WTC11 (cell line): ENCODE data around the gene PCIF1. TPM values are rescaled to one million over a fixed set of nuclear protein-coding genes. Genes with fewer than 3 reads are reported as not detected.

Experiments used
- ATAC-seq: fragments of 200-7000 bp; cut with Tn5 transposase; 2 replicates; pipeline ENCODE4 v1.10.0; 2021; ENCODE audit warnings: mild to moderate bottlenecking, moderate library complexity
- CTCF ChIA-PET: fragments of 300-600 bp; sonication (Branson Sonifier 250); formaldehyde crosslinking; loops from one replicate; lab custom pipeline; 2021; ENCODE audit warnings: antibody characterized with exemption; lab: Charles Lee
- POLR2A ChIA-PET: fragments of 350-600 bp; sonication (Branson Sonifier 250); formaldehyde crosslinking; loops from one replicate; lab custom pipeline; 2021; ENCODE audit warnings: antibody characterized with exemption; lab: Charles Lee
- DNase-seq: peaks from one replicate; pipeline ENCODE4 v3.0.0; 2021; ENCODE audit warnings: low spot score
- H3K27ac Mint-ChIP-seq: 2 replicates; pipeline ENCODE4 v1.8.0; 2021; ENCODE audit warnings: mixed read lengths
- H3K27me3 Mint-ChIP-seq: 2 replicates; pipeline ENCODE4 v1.8.0; 2021; ENCODE audit warnings: low read depth, mild to moderate bottlenecking, moderate library complexity, mixed read lengths
- H3K36me3 Mint-ChIP-seq: 2 replicates; pipeline ENCODE4 v1.8.0; 2021; ENCODE audit warnings: mixed read lengths
- H3K4me1 Mint-ChIP-seq: 2 replicates; pipeline ENCODE4 v1.8.0; 2022; ENCODE audit warnings: mixed read lengths
- H3K4me3 Mint-ChIP-seq: 2 replicates; pipeline ENCODE4 v1.8.0; 2021; ENCODE audit warnings: mild to moderate bottlenecking, moderate library complexity, mixed read lengths
- H3K9me3 Mint-ChIP-seq: 2 replicates; pipeline ENCODE4 v1.8.0; 2021; ENCODE audit warnings: mixed read lengths
- ATF1 ChIP-seq: sonication (generic); formaldehyde crosslinking; IDR thresholded peaks from 2 replicates; pipeline ENCODE4 v1.8.1; 2023; ENCODE audit warnings: mild to moderate bottlenecking, moderate library complexity, missing genetic modification reagents
- FOXP1 ChIP-seq: sonication (generic); formaldehyde crosslinking; IDR thresholded peaks from 2 replicates; pipeline ENCODE4 v1.8.0; 2022; ENCODE audit warnings: missing genetic modification reagents, mild to moderate bottlenecking, moderate library complexity, borderline replicate concordance
- HMGA2 ChIP-seq: fragments of 250-450 bp; sonication (Bioruptor Pico); IDR thresholded peaks from 2 replicates; pipeline ENCODE4 v1.4.0; 2021; ENCODE audit warnings: mild to moderate bottlenecking, moderate library complexity
- IRF2 ChIP-seq: sonication (generic); formaldehyde crosslinking; IDR thresholded peaks from 2 replicates; pipeline ENCODE4 v1.8.0; 2022; ENCODE audit warnings: low read depth, missing genetic modification reagents, borderline replicate concordance
- KAT7 ChIP-seq: sonication (generic); formaldehyde crosslinking; IDR thresholded peaks from 2 replicates; pipeline ENCODE4 v1.8.1; 2023; ENCODE audit warnings: missing genetic modification reagents, mild to moderate bottlenecking, borderline replicate concordance
- NFYB ChIP-seq: sonication (generic); formaldehyde crosslinking; conservative IDR thresholded peaks from 2 replicates; pipeline ENCODE4 v1.8.0; 2022; ENCODE audit warnings: low read depth, missing genetic modification reagents
- ZNF121 ChIP-seq: sonication (generic); formaldehyde crosslinking; IDR thresholded peaks from 2 replicates; pipeline ENCODE4 v1.8.0; 2023; ENCODE audit warnings: missing genetic modification reagents
- ZNF219 ChIP-seq: sonication (generic); formaldehyde crosslinking; IDR thresholded peaks from 2 replicates; pipeline ENCODE4 v1.8.0; 2023; ENCODE audit warnings: missing genetic modification reagents, mild to moderate bottlenecking, borderline replicate concordance
- ZNF263 ChIP-seq: sonication (generic); formaldehyde crosslinking; IDR thresholded peaks from 2 replicates; pipeline ENCODE4 v1.8.1; 2022; ENCODE audit warnings: low read depth, mild to moderate bottlenecking, moderate library complexity, missing genetic modification reagents
- total RNA-seq: library from RNA; stranded (reverse); gene quantifications from 3 replicates; pipeline ENCODE4 v1.2.3, GENCODE V29; 2021
- TF ChIP-seq, protein P1 (sequence below): sonication (generic); formaldehyde crosslinking; IDR thresholded peaks from 2 replicates; pipeline ENCODE4 v1.8.1; 2023; ENCODE audit warnings: mild to moderate bottlenecking, missing genetic modification reagents, moderate library complexity
- TF ChIP-seq, protein P2 (sequence below): fragments of 200-600 bp; IDR thresholded peaks from 2 replicates; pipeline ENCODE4 v1.8.0; 2022; ENCODE audit warnings: antibody characterized with exemption
- TF ChIP-seq, protein P3 (sequence below): sonication (generic); formaldehyde crosslinking; IDR thresholded peaks from 2 replicates; pipeline ENCODE4 v1.8.0; 2022; ENCODE audit warnings: mild to moderate bottlenecking, missing genetic modification reagents
- TF ChIP-seq, protein P4 (sequence below): fragments of 250-450 bp; sonication (Bioruptor Pico); IDR thresholded peaks from 2 replicates; pipeline ENCODE4 v2.1.2; 2022; ENCODE audit warnings: mild to moderate bottlenecking, moderate library complexity
- TF ChIP-seq, protein P5 (sequence below): fragments of 250-450 bp; sonication (Bioruptor Pico); IDR thresholded peaks from 2 replicates; pipeline ENCODE4 v1.9.0; 2021; ENCODE audit warnings: mild to moderate bottlenecking, borderline replicate concordance

Gene PCIF1
- total RNA-seq, 1 experiment from 2014 or later, result 42.2 TPM

DNA sequence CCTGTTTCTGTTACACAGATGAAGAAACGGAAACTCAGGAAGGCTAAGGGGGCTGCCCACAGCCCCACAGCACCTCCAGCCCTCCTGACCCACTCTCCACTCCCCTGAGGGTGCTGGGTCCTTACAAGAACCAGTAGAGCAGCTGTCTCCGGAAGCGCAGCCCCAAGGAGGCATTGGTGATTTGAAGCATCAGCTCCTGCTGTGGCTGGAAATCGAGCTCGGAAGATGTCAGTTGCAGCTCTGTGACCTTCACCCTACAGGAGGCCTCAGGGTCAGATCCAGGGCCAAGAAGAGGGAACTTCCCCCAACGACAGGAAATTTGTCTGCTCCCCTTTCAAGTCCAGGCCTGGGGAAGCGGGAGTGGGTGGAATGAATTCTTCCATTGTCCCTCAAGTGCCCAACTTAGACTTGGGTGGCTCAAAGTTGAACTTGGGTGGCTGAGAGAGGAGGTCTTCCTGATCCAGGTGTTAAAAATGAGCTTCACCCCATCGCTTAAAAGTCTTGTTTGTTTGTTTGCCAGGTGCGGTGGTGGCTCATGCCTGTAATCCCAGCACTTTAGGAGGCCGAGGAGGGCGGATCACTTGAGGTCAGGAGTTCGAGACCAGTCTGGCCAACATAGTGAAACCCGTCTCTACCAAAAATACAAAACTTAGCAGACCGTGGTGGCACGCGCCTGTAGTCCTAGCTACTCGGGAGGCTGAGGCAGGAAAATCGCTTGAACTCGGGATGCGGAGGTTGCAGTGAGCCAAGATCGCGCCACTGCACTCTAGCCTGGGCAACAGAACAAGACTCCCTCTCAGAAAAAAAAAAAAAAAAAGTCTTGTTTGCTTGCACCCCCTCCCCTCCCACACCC is 24.4 kb upstream of the PCIF1 start:
- no peak for TF ChIP-seq ZNF263 (CRISPR knock-in tag)
- TF ChIP-seq, protein P1, sequence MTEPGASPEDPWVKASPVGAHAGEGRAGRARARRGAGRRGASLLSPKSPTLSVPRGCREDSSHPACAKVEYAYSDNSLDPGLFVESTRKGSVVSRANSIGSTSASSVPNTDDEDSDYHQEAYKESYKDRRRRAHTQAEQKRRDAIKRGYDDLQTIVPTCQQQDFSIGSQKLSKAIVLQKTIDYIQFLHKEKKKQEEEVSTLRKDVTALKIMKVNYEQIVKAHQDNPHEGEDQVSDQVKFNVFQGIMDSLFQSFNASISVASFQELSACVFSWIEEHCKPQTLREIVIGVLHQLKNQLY, result no peak
- TF ChIP-seq, protein P2, sequence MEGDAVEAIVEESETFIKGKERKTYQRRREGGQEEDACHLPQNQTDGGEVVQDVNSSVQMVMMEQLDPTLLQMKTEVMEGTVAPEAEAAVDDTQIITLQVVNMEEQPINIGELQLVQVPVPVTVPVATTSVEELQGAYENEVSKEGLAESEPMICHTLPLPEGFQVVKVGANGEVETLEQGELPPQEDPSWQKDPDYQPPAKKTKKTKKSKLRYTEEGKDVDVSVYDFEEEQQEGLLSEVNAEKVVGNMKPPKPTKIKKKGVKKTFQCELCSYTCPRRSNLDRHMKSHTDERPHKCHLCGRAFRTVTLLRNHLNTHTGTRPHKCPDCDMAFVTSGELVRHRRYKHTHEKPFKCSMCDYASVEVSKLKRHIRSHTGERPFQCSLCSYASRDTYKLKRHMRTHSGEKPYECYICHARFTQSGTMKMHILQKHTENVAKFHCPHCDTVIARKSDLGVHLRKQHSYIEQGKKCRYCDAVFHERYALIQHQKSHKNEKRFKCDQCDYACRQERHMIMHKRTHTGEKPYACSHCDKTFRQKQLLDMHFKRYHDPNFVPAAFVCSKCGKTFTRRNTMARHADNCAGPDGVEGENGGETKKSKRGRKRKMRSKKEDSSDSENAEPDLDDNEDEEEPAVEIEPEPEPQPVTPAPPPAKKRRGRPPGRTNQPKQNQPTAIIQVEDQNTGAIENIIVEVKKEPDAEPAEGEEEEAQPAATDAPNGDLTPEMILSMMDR, result no peak
- no peak for TF ChIP-seq ZNF219 (CRISPR knock-in tag)
- TF ChIP-seq, protein P3, sequence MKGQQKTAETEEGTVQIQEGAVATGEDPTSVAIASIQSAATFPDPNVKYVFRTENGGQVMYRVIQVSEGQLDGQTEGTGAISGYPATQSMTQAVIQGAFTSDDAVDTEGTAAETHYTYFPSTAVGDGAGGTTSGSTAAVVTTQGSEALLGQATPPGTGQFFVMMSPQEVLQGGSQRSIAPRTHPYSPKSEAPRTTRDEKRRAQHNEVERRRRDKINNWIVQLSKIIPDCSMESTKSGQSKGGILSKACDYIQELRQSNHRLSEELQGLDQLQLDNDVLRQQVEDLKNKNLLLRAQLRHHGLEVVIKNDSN (CRISPR knock-in tag), result no peak
- TF ChIP-seq, protein P4, sequence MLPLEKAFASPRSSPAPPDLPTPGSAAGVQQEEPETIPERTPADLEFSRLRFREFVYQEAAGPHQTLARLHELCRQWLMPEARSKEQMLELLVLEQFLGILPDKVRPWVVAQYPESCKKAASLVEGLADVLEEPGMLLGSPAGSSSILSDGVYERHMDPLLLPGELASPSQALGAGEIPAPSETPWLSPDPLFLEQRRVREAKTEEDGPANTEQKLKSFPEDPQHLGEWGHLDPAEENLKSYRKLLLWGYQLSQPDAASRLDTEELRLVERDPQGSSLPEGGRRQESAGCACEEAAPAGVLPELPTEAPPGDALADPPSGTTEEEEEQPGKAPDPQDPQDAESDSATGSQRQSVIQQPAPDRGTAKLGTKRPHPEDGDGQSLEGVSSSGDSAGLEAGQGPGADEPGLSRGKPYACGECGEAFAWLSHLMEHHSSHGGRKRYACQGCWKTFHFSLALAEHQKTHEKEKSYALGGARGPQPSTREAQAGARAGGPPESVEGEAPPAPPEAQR (CRISPR knock-in tag), result no peak
- no peak for TF ChIP-seq FOXP1 (CRISPR knock-in tag)
- TF ChIP-seq NFYB (CRISPR knock-in tag), result no peak
- TF ChIP-seq, protein P5, sequence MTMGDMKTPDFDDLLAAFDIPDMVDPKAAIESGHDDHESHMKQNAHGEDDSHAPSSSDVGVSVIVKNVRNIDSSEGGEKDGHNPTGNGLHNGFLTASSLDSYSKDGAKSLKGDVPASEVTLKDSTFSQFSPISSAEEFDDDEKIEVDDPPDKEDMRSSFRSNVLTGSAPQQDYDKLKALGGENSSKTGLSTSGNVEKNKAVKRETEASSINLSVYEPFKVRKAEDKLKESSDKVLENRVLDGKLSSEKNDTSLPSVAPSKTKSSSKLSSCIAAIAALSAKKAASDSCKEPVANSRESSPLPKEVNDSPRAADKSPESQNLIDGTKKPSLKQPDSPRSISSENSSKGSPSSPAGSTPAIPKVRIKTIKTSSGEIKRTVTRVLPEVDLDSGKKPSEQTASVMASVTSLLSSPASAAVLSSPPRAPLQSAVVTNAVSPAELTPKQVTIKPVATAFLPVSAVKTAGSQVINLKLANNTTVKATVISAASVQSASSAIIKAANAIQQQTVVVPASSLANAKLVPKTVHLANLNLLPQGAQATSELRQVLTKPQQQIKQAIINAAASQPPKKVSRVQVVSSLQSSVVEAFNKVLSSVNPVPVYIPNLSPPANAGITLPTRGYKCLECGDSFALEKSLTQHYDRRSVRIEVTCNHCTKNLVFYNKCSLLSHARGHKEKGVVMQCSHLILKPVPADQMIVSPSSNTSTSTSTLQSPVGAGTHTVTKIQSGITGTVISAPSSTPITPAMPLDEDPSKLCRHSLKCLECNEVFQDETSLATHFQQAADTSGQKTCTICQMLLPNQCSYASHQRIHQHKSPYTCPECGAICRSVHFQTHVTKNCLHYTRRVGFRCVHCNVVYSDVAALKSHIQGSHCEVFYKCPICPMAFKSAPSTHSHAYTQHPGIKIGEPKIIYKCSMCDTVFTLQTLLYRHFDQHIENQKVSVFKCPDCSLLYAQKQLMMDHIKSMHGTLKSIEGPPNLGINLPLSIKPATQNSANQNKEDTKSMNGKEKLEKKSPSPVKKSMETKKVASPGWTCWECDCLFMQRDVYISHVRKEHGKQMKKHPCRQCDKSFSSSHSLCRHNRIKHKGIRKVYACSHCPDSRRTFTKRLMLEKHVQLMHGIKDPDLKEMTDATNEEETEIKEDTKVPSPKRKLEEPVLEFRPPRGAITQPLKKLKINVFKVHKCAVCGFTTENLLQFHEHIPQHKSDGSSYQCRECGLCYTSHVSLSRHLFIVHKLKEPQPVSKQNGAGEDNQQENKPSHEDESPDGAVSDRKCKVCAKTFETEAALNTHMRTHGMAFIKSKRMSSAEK (CRISPR knock-in tag), result no peak
- no peak for TF ChIP-seq HMGA2 (CRISPR knock-in tag)
- no peak for TF ChIP-seq ATF1 (CRISPR knock-in tag)
- TF ChIP-seq KAT7, result no peak
- no peak for TF ChIP-seq IRF2 (CRISPR knock-in tag)
- TF ChIP-seq ZNF121 (CRISPR knock-in tag), result no peak
- DNase-seq (no peak), ATAC-seq (no peak)
- Mint-ChIP-seq H3K4me3 (peak overlapping the region; percentile 85), H3K27me3 (no peaks in the 10 kb centered on the region), H3K4me1 (peaks cover 14% of the 10 kb centered on the region), H3K9me3 (no peaks in the 10 kb centered on the region), H3K27ac (no peak overlapping the region), H3K36me3 (peaks cover 37% of the 10 kb centered on the region)
- POLR2A ChIA-PET, result interaction anchor here (0.6 to 3.1 kb wide), 9 partner anchors 9 to 591 kb away, joined by 3 to 43 read pairs (median 4); partner anchors contain the start of genes PCIF1 and ZSWIM1
- CTCF ChIA-PET, result interaction anchor here (0.6 to 2.7 kb wide), 5 partner anchors 20 to 111 kb away, joined by 4 to 13 read pairs (median 4); partner anchors contain the start of genes NEURL2 and PCIF1
